ENCODE measurements around the gene PPP1CB. TPM values are rescaled to one million over a fixed set of nuclear protein-coding genes. Genes with fewer than 3 reads are reported as not detected.

Gene PPP1CB
- total and polyA plus RNA-seq, 2 experiments from 2014 or later, result 161 to 269 TPM

- Histone ChIP-seq H3K4me2 (no peak overlapping the region), H2AFZ (no peak overlapping the region), H3K79me2 (peaks cover 99% of the 10 kb centered on the region), H4K20me1 (ENCODE audit: insufficient read depth, poor library complexity, severe bottlenecking) (peaks cover 98% of the 10 kb centered on the region), H3K9me3 (ENCODE audit: low read depth) (peaks cover 4% of the 10 kb centered on the region), H3K9me2 (replicated peaks; ENCODE audit: insufficient read depth) (no peaks in the 10 kb centered on the region), H3K4me1 (ENCODE audit: insufficient read depth) (peaks cover 6% of the 10 kb centered on the region), H3K27ac (no peak overlapping the region), H3K36me3 (replicated peaks; ENCODE audit: insufficient read depth, low read depth) (no peaks in the 10 kb centered on the region), H3K27me3 (no peaks in the 10 kb centered on the region), H3K4me3 (no peak overlapping the region)
- 91% methylated on average over 8 of the region's 8 CpGs for WGBS (ENCODE audit: low lambda C conversion rate, missing lambda C conversion rate)
- no peak for TF ChIP-seq EZH2 (IDR thresholded peaks at IDR 0.05; ENCODE audit: borderline replicate concordance)
- no peak for TF ChIP-seq CTCF (IDR thresholded peaks at IDR 0.05; ENCODE audit: poor library complexity)
- TF ChIP-seq EZH2phosphoT487 (IDR thresholded peaks at IDR 0.05; ENCODE audit: low read depth, severe bottlenecking, unreplicated experiment), result no peak
- DNase-seq (ENCODE audit: low spot score), result no peak
These were observed 13.5 kb downstream of the PPP1CB start for GRCh38 chr2:28764909-28765711.

- no peaks in the 10 kb centered on the region for H3K27me3 ChIP-seq
- no peak overlapping the region for H3K27ac ChIP-seq
- peaks cover 4% of the 10 kb centered on the region for H3K9me3 ChIP-seq (ENCODE audit: low read depth)
- TF ChIP-seq EZH2 (IDR thresholded peaks at IDR 0.05; ENCODE audit: borderline replicate concordance), result no peak
- no peak for TF ChIP-seq EZH2phosphoT487 (IDR thresholded peaks at IDR 0.05; ENCODE audit: low read depth, severe bottlenecking, unreplicated experiment)
- TF ChIP-seq CTCF (IDR thresholded peaks at IDR 0.05; ENCODE audit: poor library complexity), result no peak
- no peak overlapping the region for H3K4me3 ChIP-seq
- WGBS (ENCODE audit: low lambda C conversion rate, missing lambda C conversion rate), result 95% methylated on average over 2 of the region's 2 CpGs
- H4K20me1 ChIP-seq (ENCODE audit: insufficient read depth, poor library complexity, severe bottlenecking), result peaks cover 98% of the 10 kb centered on the region
- peaks cover 99% of the 10 kb centered on the region for H3K79me2 ChIP-seq
- no peaks in the 10 kb centered on the region for H3K9me2 ChIP-seq (replicated peaks; ENCODE audit: insufficient read depth)
- H3K4me1 ChIP-seq (ENCODE audit: insufficient read depth), result peaks cover 6% of the 10 kb centered on the region
- no peak overlapping the region for H2AFZ ChIP-seq
- no peaks in the 10 kb centered on the region for H3K36me3 ChIP-seq (replicated peaks; ENCODE audit: insufficient read depth, low read depth)
- H3K4me2 ChIP-seq, result no peak overlapping the region
- DNase-seq (ENCODE audit: low spot score), result no peak
These were observed 14.4 kb downstream of the PPP1CB start for GRCh38 chr2:28766070-28766469.

GRCh38 chr2:28767337-28767736, 15.7 kb downstream of the PPP1CB start:
- WGBS (ENCODE audit: low lambda C conversion rate, missing lambda C conversion rate), result 89% methylated on average over 3 of the region's 3 CpGs
- TF ChIP-seq EZH2 (IDR thresholded peaks at IDR 0.05; ENCODE audit: borderline replicate concordance) (no peak), CTCF (IDR thresholded peaks at IDR 0.05; ENCODE audit: poor library complexity) (no peak), EZH2phosphoT487 (IDR thresholded peaks at IDR 0.05; ENCODE audit: low read depth, severe bottlenecking, unreplicated experiment) (no peak)
- H3K4me2 ChIP-seq, result no peak overlapping the region
- DNase-seq (ENCODE audit: low spot score), result no peak
- H2AFZ ChIP-seq, result no peak overlapping the region
- no peaks in the 10 kb centered on the region for H3K9me2 ChIP-seq (replicated peaks; ENCODE audit: insufficient read depth)
- H3K4me1 ChIP-seq (ENCODE audit: insufficient read depth), result peaks cover 6% of the 10 kb centered on the region
- H3K27ac ChIP-seq, result no peak overlapping the region
- peaks cover 4% of the 10 kb centered on the region for H3K9me3 ChIP-seq (ENCODE audit: low read depth)
- H3K79me2 ChIP-seq, result peaks cover 99% of the 10 kb centered on the region
- no peaks in the 10 kb centered on the region for H3K36me3 ChIP-seq (replicated peaks; ENCODE audit: insufficient read depth, low read depth)
- H3K27me3 ChIP-seq, result no peaks in the 10 kb centered on the region
- no peak overlapping the region for H3K4me3 ChIP-seq
- H4K20me1 ChIP-seq (ENCODE audit: insufficient read depth, poor library complexity, severe bottlenecking), result peaks cover 98% of the 10 kb centered on the region

All from hepatocyte (in vitro differentiated cells).